ENCODE measurements around the gene ADARB2. TPM values are rescaled to one million over a fixed set of nuclear protein-coding genes. Genes with fewer than 3 reads are reported as not detected.
A peak's percentile ranks its signal among the peaks of the same experiment; 100 is the strongest.

ADARB2 gene
- total RNA-seq, 3 donors from 2014 or later (not counting 1 experiment from before 2014, with no cell fraction given) = 0.27 to 0.78 (median 0.40) TPM

GRCh38 chr10:1280466-1281404, 456.6 kb downstream of the ADARB2 start:
- no peak for TF ChIP-seq CTCF (IDR thresholded peaks at IDR 0.05)
- Mint-ChIP-seq H3K27me3 (ENCODE audit: low read depth in 2 of 2) (peaks cover 9% of the 10 kb centered on the region in 2 donors), H3K27ac (no peak overlapping the region), H3K4me1 (no peaks in the 10 kb centered on the region), H3K9me3 (no peaks in the 10 kb centered on the region), H3K36me3 (no peaks in the 10 kb centered on the region), H3K4me3 (no peak overlapping the region)
- no peaks in the 10 kb centered on the region for H3K36me3 ChIP-seq (ENCODE audit: control insufficient read depth, insufficient read depth, low read length)
- no peaks in the 10 kb centered on the region for H3K9me3 ChIP-seq (ENCODE audit: control insufficient read depth, insufficient read depth, low read length)
- no peak overlapping the region for H3K4me3 ChIP-seq (ENCODE audit: low read length)
- intact Hi-C loops (cut with micrococcal nuclease) = no loop called here
- 83% methylated on average over 19 of the region's 19 CpGs for WGBS (ENCODE audit: insufficient coverage)
- H3K27ac ChIP-seq (ENCODE audit: low read length) = no peak overlapping the region
- ATAC-seq = no peak
- no peak for DNase-seq
- no peaks in the 10 kb centered on the region for H3K27me3 ChIP-seq (ENCODE audit: control insufficient read depth, insufficient read depth, low read length)
- no peaks in the 10 kb centered on the region for H3K4me1 ChIP-seq (ENCODE audit: control insufficient read depth, insufficient read depth, low read length)

GRCh38 chr10:1278306-1278705, 459.0 kb downstream of the ADARB2 start:
- H3K4me1 ChIP-seq (ENCODE audit: control insufficient read depth, insufficient read depth, low read length) = no peaks in the 10 kb centered on the region
- H3K9me3 Mint-ChIP-seq = no peaks in the 10 kb centered on the region
- H3K4me3 Mint-ChIP-seq = no peak overlapping the region
- no peaks in the 10 kb centered on the region for H3K9me3 ChIP-seq (ENCODE audit: control insufficient read depth, insufficient read depth, low read length)
- no peaks in the 10 kb centered on the region for H3K4me1 Mint-ChIP-seq
- no peaks in the 10 kb centered on the region for H3K27me3 ChIP-seq (ENCODE audit: control insufficient read depth, insufficient read depth, low read length)
- TF ChIP-seq CTCF (IDR thresholded peaks at IDR 0.05) = no peak
- H3K27me3 Mint-ChIP-seq (ENCODE audit: low read depth in 2 of 2) = peaks cover 6 to 9% of the 10 kb centered on the region in 2 donors
- intact Hi-C loops (cut with micrococcal nuclease) = no loop called here
- H3K27ac ChIP-seq (ENCODE audit: low read length) = no peak overlapping the region
- DNase-seq (no peak), ATAC-seq (no peak)
- WGBS (ENCODE audit: insufficient coverage) = 80% methylated on average over 3 of the region's 3 CpGs
- H3K36me3 Mint-ChIP-seq = no peaks in the 10 kb centered on the region
- no peaks in the 10 kb centered on the region for H3K36me3 ChIP-seq (ENCODE audit: control insufficient read depth, insufficient read depth, low read length)
- no peak overlapping the region for H3K27ac Mint-ChIP-seq
- H3K4me3 ChIP-seq (ENCODE audit: low read length) = no peak overlapping the region

GRCh38 chr10:1274701-1275544, 462.4 kb downstream of the ADARB2 start:
- no peak for DNase-seq
- Mint-ChIP-seq H3K27ac (no peak overlapping the region), H3K4me1 (no peaks in the 10 kb centered on the region), H3K9me3 (no peaks in the 10 kb centered on the region), H3K36me3 (no peaks in the 10 kb centered on the region), H3K27me3 (ENCODE audit: low read depth in 2 of 2) (peaks cover 0 to 3% of the 10 kb centered on the region in 2 donors), H3K4me3 (no peak overlapping the region)
- TF ChIP-seq CTCF (IDR thresholded peaks at IDR 0.05) = no peak
- Histone ChIP-seq H3K4me1 (ENCODE audit: control insufficient read depth, insufficient read depth, low read length) (no peaks in the 10 kb centered on the region), H3K27ac (ENCODE audit: low read length) (no peak overlapping the region), H3K27me3 (ENCODE audit: control insufficient read depth, insufficient read depth, low read length) (no peaks in the 10 kb centered on the region), H3K4me3 (ENCODE audit: low read length) (no peak overlapping the region), H3K36me3 (ENCODE audit: control insufficient read depth, insufficient read depth, low read length) (no peaks in the 10 kb centered on the region), H3K9me3 (ENCODE audit: control insufficient read depth, insufficient read depth, low read length) (no peaks in the 10 kb centered on the region)
- WGBS (ENCODE audit: insufficient coverage) = 92% methylated on average over 16 of the region's 17 CpGs
- peak in 1 of 3 donors; percentile 34 for ATAC-seq
- intact Hi-C loops (cut with micrococcal nuclease) = no loop called here
